Urothelium cell line (cell line): ENCODE measurements around the gene PROZ.

Experiments used
- DNase-seq: peaks from one replicate; pipeline ENCODE4 v3.0.0; 2011; ENCODE audit warnings: low spot score, mixed read lengths
- FAIRE-seq: peaks from 2 replicates; lab custom pipeline; 2011; peaks lifted over from hg19 to GRCh38; lab: Jason Lieb, UNC

Gene PROZ

GRCh38 chr13:113196970-113197737 is 38.7 kb downstream of the PROZ start:
- FAIRE-seq: no peak
- no peak for DNase-seq

GRCh38 chr13:113201815-113202214 is 43.4 kb downstream of the PROZ start:
- FAIRE-seq: no peak
- DNase-seq: no peak

GRCh38 chr13:113202912-113203311 is 44.5 kb downstream of the PROZ start:
- DNase-seq (no peak), FAIRE-seq (no peak)

- FAIRE-seq: no peak
- DNase-seq: no peak
Measured at GRCh38 chr13:113203507-113204377, 45.3 kb downstream of the PROZ start.

GRCh38 chr13:113204378-113204734 is 45.9 kb downstream of the PROZ start:
- FAIRE-seq: peak; percentile 67
- no peak for DNase-seq

- no peak for DNase-seq
- no peak for FAIRE-seq
Measured at GRCh38 chr13:113205428-113205931, 47.0 kb downstream of the PROZ start.

- FAIRE-seq: no peak
- no peak for DNase-seq
Measured at GRCh38 chr13:113207460-113207859, 49.0 kb downstream of the PROZ start.

GRCh38 chr13:113207890-113208420 is 49.5 kb downstream of the PROZ start:
- DNase-seq: peak; percentile 50
- FAIRE-seq: peak; percentile 76

GRCh38 chr13:113208421-113209335 is 50.2 kb downstream of the PROZ start, which contains the start of gene PCID2:
PCID2 (minus strand) TSS chr13:113208669; CDS start chr13:113208634, 35 bp downstream.
- peak; percentile 95 for DNase-seq
- peak; percentile 95 for FAIRE-seq

GRCh38 chr13:113209336-113209758 is 50.9 kb downstream of the PROZ start, which contains the start of gene CUL4A:
CUL4A (plus strand) TSS chr13:113209613; CDS start chr13:113209628, 15 bp downstream.
- FAIRE-seq: no peak
- DNase-seq: peak; percentile 91

- DNase-seq: peak; percentile 69
- peak; percentile 90 for FAIRE-seq
Measured at GRCh38 chr13:113209759-113210421, 51.4 kb downstream of the PROZ start.

- no peak for DNase-seq
- FAIRE-seq: no peak
Measured at GRCh38 chr13:113210833-113211232, 52.4 kb downstream of the PROZ start.

GRCh38 chr13:113211774-113212173 is 53.3 kb downstream of the PROZ start:
- no peak for DNase-seq
- no peak for FAIRE-seq

GRCh38 chr13:113216254-113217048 is 58.0 kb downstream of the PROZ start:
- FAIRE-seq: no peak
- peak; percentile 72 for DNase-seq

GRCh38 chr13:113218586-113218985 is 60.1 kb downstream of the PROZ start:
- FAIRE-seq (no peak), DNase-seq (no peak)

- peak; percentile 89 for FAIRE-seq
- no peak for DNase-seq
Measured at GRCh38 chr13:113219256-113219940, 61.0 kb downstream of the PROZ start.

- no peak for DNase-seq
- no peak for FAIRE-seq
Measured at GRCh38 chr13:113220141-113220598, 61.7 kb downstream of the PROZ start.

- no peak for DNase-seq
- FAIRE-seq: no peak
Measured at GRCh38 chr13:113220877-113221276, 62.4 kb downstream of the PROZ start.
